AG04450 (cell line): ENCODE results near the gene GPR17. TPM values are rescaled to one million over a fixed set of nuclear protein-coding genes. Genes with fewer than 3 reads are reported as not detected.

Experiments used
- CTCF ChIA-PET: fragments of 300-600, 350-600 bp; formaldehyde crosslinking; extraction: SDS; loops from one replicate; lab custom pipeline; 2022; ENCODE audit warnings: antibody characterized with exemption, inconsistent platforms; lab: Charles Lee
- POLR2A ChIA-PET: fragments of 350-600 bp; formaldehyde crosslinking; extraction: SDS; loops from one replicate; lab custom pipeline; 2021; ENCODE audit warnings: antibody characterized with exemption, inconsistent platforms; lab: Yijun Ruan, JAX
- DNase-seq: peaks from one replicate; pipeline ENCODE4 v3.0.0-alpha.2; 2011; ENCODE audit warnings: low read depth, low spot score
- H3K27ac ChIP-seq: one replicate; pipeline ENCODE4 v1.5.1; 2012; ENCODE audit warnings: low read depth, low read length, control low read depth
- H3K27me3 ChIP-seq: one replicate; pipeline ENCODE4 v1.6.0; 2012; ENCODE audit warnings: low read length; ENCODE audit not compliant: control insufficient read depth, insufficient read depth
- H3K4me3 ChIP-seq: 2 replicates; pipeline ENCODE4 v1.5.1; 2011; ENCODE audit warnings: mild to moderate bottlenecking, low read depth, low read length, control low read depth
- H3K9me3 ChIP-seq: 2 replicates; pipeline ENCODE4 v1.5.1; 2012; ENCODE audit warnings: low read length; ENCODE audit not compliant: control insufficient read depth, insufficient read depth
- CTCF ChIP-seq: IDR thresholded peaks from 2 replicates; pipeline ENCODE4 v1.5.1; 2011; ENCODE audit warnings: low read depth, low read length, control low read depth, inconsistent platforms
- polyA plus RNA-seq: library from polyadenylated mRNA; depleted of rRNA; stranded (reverse); fragments of >200 nt; gene quantifications from 2 replicates; pipeline ENCODE4 v1.2.3, GENCODE V29; 2011

GPR17 gene
- polyA plus RNA-seq, 1 experiment, result not detected

- POLR2A ChIA-PET, result interaction anchor here (0.6 kb wide), 1 partner anchor 27 kb away, joined by 4 read pairs; no protein-coding TSS in a partner anchor
Observed at GRCh38 chr2:127610561-127610960, 35.4 kb upstream of the GPR17 start.

GRCh38 chr2:127611076-127611925 lies 34.7 kb upstream of the GPR17 start:
- ChIA-PET POLR2A (no interaction called here), CTCF (interaction anchor here (1.9 kb wide), 1 partner anchor 20 kb away, joined by 7 read pairs; no protein-coding TSS in a partner anchor)
- TF ChIP-seq CTCF, result no peak
- no peak overlapping the region for H3K4me3 ChIP-seq
- H3K9me3 ChIP-seq, result peaks cover 25% of the 10 kb centered on the region
- no peak overlapping the region for H3K27ac ChIP-seq
- no peak for DNase-seq
- peaks cover 24% of the 10 kb centered on the region for H3K27me3 ChIP-seq

More at GRCh38 chr2:127610561-127610960, 35.4 kb upstream of the GPR17 start:
- CTCF ChIA-PET, result interaction anchor here (1.9 kb wide), 1 partner anchor 19 kb away, joined by 7 read pairs; no protein-coding TSS in a partner anchor
- H3K27ac ChIP-seq, result no peak overlapping the region
- H3K27me3 ChIP-seq, result peaks cover 24% of the 10 kb centered on the region
- peaks cover 25% of the 10 kb centered on the region for H3K9me3 ChIP-seq
- no peak for TF ChIP-seq CTCF
- no peak overlapping the region for H3K4me3 ChIP-seq
- no peak for DNase-seq

- no peak overlapping the region for H3K27ac ChIP-seq
- no peak for DNase-seq
- peaks cover 24% of the 10 kb centered on the region for H3K27me3 ChIP-seq
- CTCF ChIA-PET, result no interaction called here
- no peak for TF ChIP-seq CTCF
- POLR2A ChIA-PET, result no interaction called here
- H3K4me3 ChIP-seq, result no peak overlapping the region
- peaks cover 25% of the 10 kb centered on the region for H3K9me3 ChIP-seq
Observed at GRCh38 chr2:127612111-127612822, 33.7 kb upstream of the GPR17 start.

GRCh38 chr2:127614246-127614645 lies 31.7 kb upstream of the GPR17 start:
- no peak for TF ChIP-seq CTCF
- H3K9me3 ChIP-seq, result peaks cover 25% of the 10 kb centered on the region
- peaks cover 10% of the 10 kb centered on the region for H3K27me3 ChIP-seq
- no peak for DNase-seq
- POLR2A ChIA-PET, result no interaction called here
- CTCF ChIA-PET, result interaction anchor here (1.1 kb wide), 1 partner anchor 23 kb away, joined by 6 read pairs; no protein-coding TSS in a partner anchor
- no peak overlapping the region for H3K4me3 ChIP-seq
- no peak overlapping the region for H3K27ac ChIP-seq
